ENCODE data around the gene C1QTNF6.

- TF ChIP-seq CTCF (conservative IDR thresholded peaks at IDR 0.05; ENCODE audit: low read length) = no peak
- no peak for TF ChIP-seq EZH2phosphoT487 (IDR thresholded peaks at IDR 0.05; ENCODE audit: borderline replicate concordance, low read depth, low read length)
Measured at GRCh38 chr22:37173709-37174108, 14.3 kb downstream of the C1QTNF6 start.
